GM21447 (cell line): Measurements from ENCODE around the gene THYN1.

Source experiments
- ATAC-seq: cut with Tn5 transposase; IDR thresholded peaks from one replicate; pipeline ENCODE4 v1.9.1; 2021; ENCODE audit not compliant: unreplicated experiment

Gene THYN1

GRCh38 chr11:134226806-134227325 is 26.3 kb downstream of the THYN1 start:
- ATAC-seq = no peak

GRCh38 chr11:134224710-134225664 is 28.2 kb downstream of the THYN1 start:
- ATAC-seq = peak; percentile 9

- peak; percentile 80 for ATAC-seq
Observed at GRCh38 chr11:134223836-134224709, 29.1 kb downstream of the THYN1 start, which contains the start of the genes NCAPD3 and VPS26B. Gene NCAPD3, minus strand, starts transcription at chr11:134223967. Its CDS starts 41 bp downstream, at chr11:134223926. Gene VPS26B, plus strand, starts transcription at chr11:134224671. Its CDS starts 452 bp downstream, at chr11:134225123.

- ATAC-seq = no peak
Observed at GRCh38 chr11:134223121-134223520, 30.0 kb downstream of the THYN1 start.

- ATAC-seq = no peak
Observed at GRCh38 chr11:134216816-134217215, 36.3 kb downstream of the THYN1 start.

- ATAC-seq = no peak
Observed at GRCh38 chr11:134215836-134216235, 37.3 kb downstream of the THYN1 start.

- no peak for ATAC-seq
Observed at GRCh38 chr11:134207538-134208239, 45.5 kb downstream of the THYN1 start.

- ATAC-seq = no peak
Observed at GRCh38 chr11:134206185-134206584, 47.0 kb downstream of the THYN1 start.

GRCh38 chr11:134205729-134206128 is 47.4 kb downstream of the THYN1 start:
- no peak for ATAC-seq

GRCh38 chr11:134202661-134203060 is 50.5 kb downstream of the THYN1 start:
- ATAC-seq = no peak

- ATAC-seq = no peak
Observed at GRCh38 chr11:134200688-134201087, 52.5 kb downstream of the THYN1 start.

- no peak for ATAC-seq
Observed at GRCh38 chr11:134199531-134199930, 53.6 kb downstream of the THYN1 start.
